Astrocyte of the cerebellum (primary cell): ENCODE measurements around the gene PLCH1.

Experiments
- DNase-seq: peaks from one replicate; pipeline ENCODE4 v3.0.0-alpha.2; 2011; ENCODE audit warnings: low read depth
- H3K4me3 ChIP-seq: 2 replicates; pipeline ENCODE4 v1.5.1; 2011; ENCODE audit warnings: mild to moderate bottlenecking, low read depth, low read length, moderate library complexity
- CTCF ChIP-seq: IDR thresholded peaks from 2 replicates; pipeline ENCODE4 v1.5.1; 2012; ENCODE audit warnings: low read length, low read depth, moderate library complexity, mild to moderate bottlenecking; ENCODE audit errors: missing control alignments
- in situ Hi-C: cut with HindIII; loops from 2 replicates; pipeline ENCODE4 v1.10.0; 2017; ENCODE audit warnings: low sequenced_read_pairs

Gene PLCH1

DNA sequence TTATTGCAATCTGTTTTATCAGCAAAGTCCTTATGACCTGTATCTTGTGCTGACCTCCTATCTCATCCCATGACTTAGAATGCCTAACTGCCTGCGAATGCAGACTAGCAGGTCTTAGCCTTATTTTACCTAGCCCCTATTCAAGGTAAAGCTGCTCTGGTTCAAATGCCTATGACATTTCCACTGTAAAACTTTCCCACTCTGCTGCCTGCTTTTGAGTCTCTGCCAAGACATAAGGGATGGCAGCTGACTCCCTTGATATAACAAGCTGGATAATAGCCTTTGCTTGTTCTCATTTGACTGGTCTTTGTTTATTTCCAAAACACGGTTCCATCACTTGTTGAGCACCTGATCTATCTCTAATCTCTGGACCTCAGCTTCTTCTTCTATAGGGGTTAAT is 319.5 kb downstream of the PLCH1 start:
- no peak for TF ChIP-seq CTCF
- in situ Hi-C loops, result no loop called here
- no peak for DNase-seq
- H3K4me3 ChIP-seq, result no peak overlapping the region

GRCh38 chr3:155424323-155424710 is 320.6 kb downstream of the PLCH1 start:
- in situ Hi-C loops, result no loop called here
- no peak for DNase-seq
- no peak overlapping the region for H3K4me3 ChIP-seq
- TF ChIP-seq CTCF, result no peak

GRCh38 chr3:155423526-155424322 is 321.1 kb downstream of the PLCH1 start:
- no peak for DNase-seq
- no peak for TF ChIP-seq CTCF
- in situ Hi-C loops, result no loop called here
- H3K4me3 ChIP-seq, result no peak overlapping the region

GRCh38 chr3:155420881-155421486 is 323.9 kb downstream of the PLCH1 start:
- H3K4me3 ChIP-seq, result no peak overlapping the region
- no peak for TF ChIP-seq CTCF
- no peak for DNase-seq
- in situ Hi-C loops, result no loop called here

- TF ChIP-seq CTCF, result no peak
- DNase-seq, result no peak
- in situ Hi-C loops, result no loop called here
- no peak overlapping the region for H3K4me3 ChIP-seq
These were observed 324.5 kb downstream of the PLCH1 start for GRCh38 chr3:155420406-155420805.

- DNase-seq, result no peak
- in situ Hi-C loops, result no loop called here
- TF ChIP-seq CTCF, result no peak
- no peak overlapping the region for H3K4me3 ChIP-seq
These were observed 326.5 kb downstream of the PLCH1 start for GRCh38 chr3:155418407-155418806.
